ENCODE results near the gene PDE3B. TPM values are rescaled to one million over a fixed set of nuclear protein-coding genes. Genes with fewer than 3 reads are reported as not detected.
"Not testable (repeated sequence)": the region's sequence is repeated elsewhere in the genome, so short reads cannot be mapped to it uniquely, and the experiment has no call there.

PDE3B gene
- total RNA-seq, 1 donor from 2014 or later, result 26.9 TPM

DNA sequence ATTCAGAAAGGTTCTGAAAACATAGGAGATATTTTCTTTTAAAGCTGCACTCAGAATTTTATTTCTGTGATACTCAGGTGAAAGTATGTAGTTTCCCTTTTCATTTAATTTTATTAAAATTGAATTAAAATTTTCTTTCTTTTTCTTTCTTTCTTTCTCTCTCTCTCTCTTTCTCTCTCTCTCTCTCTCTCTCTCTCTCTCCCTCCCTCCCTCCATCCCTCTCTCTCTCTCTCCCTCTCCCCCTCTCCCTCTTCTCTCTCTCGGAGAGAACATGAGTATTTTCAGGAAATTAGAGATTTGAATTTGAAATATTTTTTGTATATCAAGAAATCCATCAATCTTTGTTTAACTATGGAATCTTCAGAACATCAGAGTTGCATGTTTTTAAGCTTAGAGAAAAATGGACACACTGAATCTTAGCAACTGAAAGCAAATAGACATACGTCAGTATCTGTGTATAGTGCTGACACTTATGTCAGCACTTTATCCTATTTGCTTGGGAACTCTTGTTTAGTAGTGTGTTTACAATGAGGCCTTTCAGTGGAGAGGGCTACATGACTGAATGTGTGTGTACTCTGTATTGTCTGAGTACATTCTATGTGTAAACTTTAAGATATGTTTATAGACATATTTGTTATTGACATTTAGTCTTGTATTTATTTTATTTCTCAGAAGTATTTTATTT lies 44.5 kb downstream of the PDE3B start:
- no peaks in the 10 kb centered on the region for H3K27me3 Mint-ChIP-seq
- peaks cover 14% of the 10 kb centered on the region for H3K36me3 Mint-ChIP-seq (ENCODE audit: insufficient read depth)
- DNase-seq (ENCODE audit: low spot score, unreplicated experiment), result no peak
- H3K4me1 Mint-ChIP-seq (ENCODE audit: low read depth), result peaks cover 15% of the 10 kb centered on the region
- H3K27ac Mint-ChIP-seq, result peak overlapping the region; percentile 91
- TF ChIP-seq, protein P1, sequence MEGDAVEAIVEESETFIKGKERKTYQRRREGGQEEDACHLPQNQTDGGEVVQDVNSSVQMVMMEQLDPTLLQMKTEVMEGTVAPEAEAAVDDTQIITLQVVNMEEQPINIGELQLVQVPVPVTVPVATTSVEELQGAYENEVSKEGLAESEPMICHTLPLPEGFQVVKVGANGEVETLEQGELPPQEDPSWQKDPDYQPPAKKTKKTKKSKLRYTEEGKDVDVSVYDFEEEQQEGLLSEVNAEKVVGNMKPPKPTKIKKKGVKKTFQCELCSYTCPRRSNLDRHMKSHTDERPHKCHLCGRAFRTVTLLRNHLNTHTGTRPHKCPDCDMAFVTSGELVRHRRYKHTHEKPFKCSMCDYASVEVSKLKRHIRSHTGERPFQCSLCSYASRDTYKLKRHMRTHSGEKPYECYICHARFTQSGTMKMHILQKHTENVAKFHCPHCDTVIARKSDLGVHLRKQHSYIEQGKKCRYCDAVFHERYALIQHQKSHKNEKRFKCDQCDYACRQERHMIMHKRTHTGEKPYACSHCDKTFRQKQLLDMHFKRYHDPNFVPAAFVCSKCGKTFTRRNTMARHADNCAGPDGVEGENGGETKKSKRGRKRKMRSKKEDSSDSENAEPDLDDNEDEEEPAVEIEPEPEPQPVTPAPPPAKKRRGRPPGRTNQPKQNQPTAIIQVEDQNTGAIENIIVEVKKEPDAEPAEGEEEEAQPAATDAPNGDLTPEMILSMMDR (IDR thresholded peaks at IDR 0.05; ENCODE audit: unreplicated experiment), result no peak
- H3K9me3 Mint-ChIP-seq (ENCODE audit: low read depth), result peaks cover 27% of the 10 kb centered on the region
- H3K4me3 Mint-ChIP-seq (ENCODE audit: low read depth), result no peak overlapping the region

DNA sequence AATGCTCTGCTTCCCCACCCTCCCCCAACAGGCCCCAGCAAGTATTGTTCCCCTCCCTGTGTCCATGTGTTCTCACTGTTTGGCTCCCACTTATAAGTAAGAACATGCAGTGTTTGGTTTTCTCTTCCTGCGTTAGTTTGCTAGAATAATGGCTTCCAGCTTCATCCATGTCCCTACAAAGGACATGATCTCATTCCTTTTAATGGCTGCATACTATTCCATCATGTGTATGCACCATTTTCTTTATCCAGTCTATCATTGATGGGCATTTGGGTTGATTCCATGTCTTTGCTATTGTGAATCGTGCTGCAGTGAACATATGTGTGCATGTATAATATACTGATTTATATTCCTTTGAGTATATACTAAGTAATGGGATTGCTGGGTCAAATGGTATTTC lies 52.1 kb downstream of the PDE3B start:
- Mint-ChIP-seq H3K36me3 (ENCODE audit: insufficient read depth) (peaks cover 26% of the 10 kb centered on the region), H3K9me3 (ENCODE audit: low read depth) (peaks cover 31% of the 10 kb centered on the region)
- not testable (repeated sequence) for H3K27me3 Mint-ChIP-seq; H3K4me3 Mint-ChIP-seq (ENCODE audit: low read depth); H3K27ac Mint-ChIP-seq; DNase-seq (ENCODE audit: low spot score, unreplicated experiment); H3K4me1 Mint-ChIP-seq (ENCODE audit: low read depth)

DNA sequence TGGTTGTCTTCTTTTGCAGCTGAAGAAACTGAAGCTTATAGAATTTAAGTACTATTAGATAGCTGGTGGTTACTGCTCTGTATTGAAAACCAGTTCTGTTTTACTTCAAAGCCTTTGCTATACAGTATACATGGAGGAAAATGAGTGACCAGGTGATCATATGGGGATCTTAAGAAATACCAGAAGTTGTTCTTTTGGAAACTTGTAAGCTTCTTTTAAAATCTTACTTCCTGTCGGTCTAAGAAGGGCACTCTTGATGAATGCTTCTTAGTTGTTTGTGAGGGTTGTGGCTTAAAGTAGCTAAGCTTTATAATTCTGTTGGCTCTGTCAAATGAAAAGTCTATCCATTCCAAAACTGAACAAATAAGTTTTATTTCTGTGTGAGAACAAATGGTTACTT lies 55.2 kb downstream of the PDE3B start:
- Mint-ChIP-seq H3K4me1 (ENCODE audit: low read depth) (peaks cover 2% of the 10 kb centered on the region), H3K36me3 (ENCODE audit: insufficient read depth) (peaks cover 21% of the 10 kb centered on the region), H3K4me3 (ENCODE audit: low read depth) (no peak overlapping the region), H3K27me3 (no peaks in the 10 kb centered on the region), H3K27ac (no peak overlapping the region), H3K9me3 (ENCODE audit: low read depth) (peaks cover 30% of the 10 kb centered on the region)
- DNase-seq (ENCODE audit: low spot score, unreplicated experiment), result no peak
- TF ChIP-seq, protein P1 (IDR thresholded peaks at IDR 0.05; ENCODE audit: unreplicated experiment), result no peak

DNA sequence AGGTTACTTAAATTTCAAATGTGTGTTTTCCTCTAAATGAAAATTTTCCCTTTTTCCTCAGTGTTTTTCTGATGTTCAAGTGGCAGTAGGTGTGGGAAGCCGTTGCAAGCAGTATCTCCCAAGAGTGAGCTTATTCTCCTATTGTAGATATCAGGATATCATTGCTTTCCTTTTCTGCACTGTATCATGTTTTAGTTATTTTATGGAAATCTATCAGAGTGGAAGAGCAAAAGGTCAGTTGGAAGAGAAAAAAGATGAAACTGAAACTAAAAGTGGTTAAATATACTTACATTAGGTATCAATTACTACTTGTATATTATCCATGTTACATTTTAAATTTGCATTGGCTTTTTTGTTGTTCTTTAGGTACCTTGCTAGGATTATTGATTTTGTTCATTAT lies 57.0 kb downstream of the PDE3B start:
- TF ChIP-seq, protein P1 (IDR thresholded peaks at IDR 0.05; ENCODE audit: unreplicated experiment), result no peak
- H3K4me1 Mint-ChIP-seq (ENCODE audit: low read depth), result peaks cover 2% of the 10 kb centered on the region
- peaks cover 14% of the 10 kb centered on the region for H3K36me3 Mint-ChIP-seq (ENCODE audit: insufficient read depth)
- peaks cover 26% of the 10 kb centered on the region for H3K9me3 Mint-ChIP-seq (ENCODE audit: low read depth)
- no peaks in the 10 kb centered on the region for H3K27me3 Mint-ChIP-seq
- DNase-seq (ENCODE audit: low spot score, unreplicated experiment), result no peak
- no peak overlapping the region for H3K4me3 Mint-ChIP-seq (ENCODE audit: low read depth)
- H3K27ac Mint-ChIP-seq, result no peak overlapping the region

DNA sequence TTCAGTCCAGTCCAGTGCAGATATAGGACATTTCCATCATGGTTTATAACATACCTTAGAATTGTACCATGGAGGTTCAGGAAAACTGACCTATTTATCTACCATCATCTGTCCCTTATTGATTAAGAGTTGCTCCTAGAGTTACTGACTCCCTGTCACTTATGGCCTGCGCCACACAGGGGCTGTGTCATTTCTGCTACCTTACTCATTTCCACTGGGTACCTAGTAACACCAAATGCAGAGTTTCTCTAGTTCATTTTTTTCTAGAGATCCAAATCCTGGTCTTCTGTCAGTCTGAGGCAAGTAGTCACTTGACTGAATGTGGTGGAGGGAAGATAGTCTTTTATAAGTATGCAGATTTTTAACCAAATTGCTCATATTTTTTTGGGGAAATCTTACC lies 59.2 kb downstream of the PDE3B start:
- H3K4me3 Mint-ChIP-seq (ENCODE audit: low read depth), result no peak overlapping the region
- DNase-seq (ENCODE audit: low spot score, unreplicated experiment), result no peak
- peaks cover 14% of the 10 kb centered on the region for H3K36me3 Mint-ChIP-seq (ENCODE audit: insufficient read depth)
- peaks cover 27% of the 10 kb centered on the region for H3K9me3 Mint-ChIP-seq (ENCODE audit: low read depth)
- peaks cover 2% of the 10 kb centered on the region for H3K4me1 Mint-ChIP-seq (ENCODE audit: low read depth)
- H3K27ac Mint-ChIP-seq, result no peak overlapping the region
- TF ChIP-seq, protein P1 (IDR thresholded peaks at IDR 0.05; ENCODE audit: unreplicated experiment), result no peak
- H3K27me3 Mint-ChIP-seq, result no peaks in the 10 kb centered on the region

DNA sequence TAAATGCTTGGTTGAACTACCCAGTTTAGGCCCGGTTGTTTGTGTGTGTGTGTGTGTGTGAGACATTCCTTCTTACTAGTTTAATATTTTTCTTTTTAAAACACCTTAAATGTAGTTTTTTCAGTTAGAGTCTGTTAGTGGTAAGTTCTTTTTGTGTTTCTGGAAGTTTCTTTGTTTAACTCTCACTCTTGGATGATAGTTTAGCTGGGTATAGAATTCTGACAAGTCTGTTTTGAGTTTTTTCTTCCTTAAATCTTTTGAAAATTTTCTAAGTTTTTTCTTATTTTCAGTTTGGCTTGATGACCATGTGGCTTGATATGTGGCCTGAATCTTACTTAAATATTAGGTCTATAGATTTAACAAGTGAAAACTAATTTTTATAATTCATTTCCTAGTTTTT lies 60.1 kb downstream of the PDE3B start:
- Mint-ChIP-seq H3K36me3 (ENCODE audit: insufficient read depth) (peaks cover 17% of the 10 kb centered on the region), H3K27ac (no peak overlapping the region), H3K4me3 (ENCODE audit: low read depth) (no peak overlapping the region), H3K4me1 (ENCODE audit: low read depth) (peaks cover 2% of the 10 kb centered on the region), H3K9me3 (ENCODE audit: low read depth) (peaks cover 32% of the 10 kb centered on the region), H3K27me3 (no peaks in the 10 kb centered on the region)
- TF ChIP-seq, protein P1 (IDR thresholded peaks at IDR 0.05; ENCODE audit: unreplicated experiment), result no peak
- no peak for DNase-seq (ENCODE audit: low spot score, unreplicated experiment)

Measured in progenitor cell of endocrine pancreas (in vitro differentiated cells).